ENCODE results near the gene SLX1A. TPM values are rescaled to one million over a fixed set of nuclear protein-coding genes. Genes with fewer than 3 reads are reported as not detected.

Gene SLX1A
- total and polyA plus RNA-seq, 10 of the 15 experiments (the other 5 are each of a cell fraction or from before 2014, with no cell fraction given) = 2.5 to 123 (median 28.9) TPM

DNA sequence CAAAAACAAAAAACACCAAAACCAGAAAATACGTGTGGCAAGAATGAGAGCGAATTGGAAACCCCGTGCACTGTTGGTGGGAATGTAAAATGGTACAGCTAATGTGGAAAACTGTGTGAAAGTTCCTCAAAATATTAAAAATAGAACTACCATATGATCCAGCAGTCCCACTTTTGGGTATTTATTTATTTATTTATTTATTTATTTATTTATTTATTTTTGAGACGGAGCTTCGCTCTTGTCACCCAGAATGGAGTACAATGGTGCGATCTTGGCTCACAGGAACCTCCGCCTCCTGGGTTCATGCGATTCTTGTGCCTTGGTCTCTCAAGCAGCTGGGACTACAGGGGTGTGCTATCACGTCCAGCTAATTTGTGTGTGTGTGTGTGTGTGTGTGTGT lies 41.2 kb upstream of the SLX1A start:
- TF ChIP-seq MYC (IDR thresholded peaks at IDR 0.05; ENCODE audit: insufficient read depth, insufficient read length, insufficient replicate concordance, low read length, severe bottlenecking) (no peak), NFYA (IDR thresholded peaks at IDR 0.05; ENCODE audit: borderline replicate concordance, low read depth, low read length) (no peak), USF1 (IDR thresholded peaks at IDR 0.05; ENCODE audit: borderline replicate concordance, extremely low read length, insufficient read depth, low read depth, low read length) (no peak)
- no peaks in the 10 kb centered on the region for H3K4me1 ChIP-seq (ENCODE audit: control insufficient read depth, insufficient read depth, low read length)
- intact Hi-C loops (cut with micrococcal nuclease; ENCODE audit: unreplicated experiment) = no loop called here
- DNase-seq (ENCODE audit: low read depth, low spot score) (no peak), FAIRE-seq (no peak), ATAC-seq (no peak)
- H3K4me3 ChIP-seq = no peak overlapping the region
- CTCF ChIA-PET = interaction anchor here (2.0 kb wide), 1 partner anchor 10 kb away, joined by 9 read pairs; no protein-coding TSS in a partner anchor
- no TSS peak for BruUV-seq (replicated peaks)
- 85% methylated on average over 9 of the region's 9 CpGs for WGBS (ENCODE audit: insufficient coverage, insufficient replicate concordance, low lambda C conversion rate, missing lambda C conversion rate)
- SMC1A ChIA-PET (ENCODE audit: uncharacterized antibody, unreplicated experiment) = interaction anchor here (1.0 kb wide), 1 partner anchor 10 kb away, joined by 3 read pairs; no protein-coding TSS in a partner anchor
- no peaks in the 10 kb centered on the region for H4K20me1 ChIP-seq (ENCODE audit: control insufficient read depth, insufficient read depth)
- H3K9me3 ChIP-seq (replicated peaks; ENCODE audit: control insufficient read depth, insufficient read depth, low read length) = peaks cover 6% of the 10 kb centered on the region
- no peak overlapping the region for H3K4me2 ChIP-seq (ENCODE audit: control insufficient read depth, insufficient read depth)
- H3K36me3 ChIP-seq (ENCODE audit: control insufficient read depth in 2 of 2, insufficient read depth in 2 of 2, low read length in 1 of 2) = no peaks in the 10 kb centered on the region
- in situ Hi-C loops (cut with MboI) = no loop called here
- H3K9ac ChIP-seq (ENCODE audit: control insufficient read depth, insufficient read depth, low read length) = no peak overlapping the region
- no peaks in the 10 kb centered on the region for H3K27me3 ChIP-seq (replicated peaks in 1 of 2; ENCODE audit: control insufficient read depth in 2 of 2, insufficient read depth in 2 of 2, low read length in 1 of 2)
- H3K27ac ChIP-seq (ENCODE audit: control insufficient read depth, insufficient read depth) = no peak overlapping the region
- RAD21 ChIA-PET (ENCODE audit: unreplicated experiment) = no interaction called here
- POLR2A ChIA-PET = interaction anchor here (0.5 to 0.6 kb wide), 2 partner anchors 140 to 381 kb away, joined by 4 to 6 read pairs; no protein-coding TSS in a partner anchor
- no peaks in the 10 kb centered on the region for H3K79me2 ChIP-seq (ENCODE audit: control insufficient read depth, insufficient read depth, low read length)
- no peak overlapping the region for H2AFZ ChIP-seq (ENCODE audit: control insufficient read depth, low read depth, low read length)

DNA sequence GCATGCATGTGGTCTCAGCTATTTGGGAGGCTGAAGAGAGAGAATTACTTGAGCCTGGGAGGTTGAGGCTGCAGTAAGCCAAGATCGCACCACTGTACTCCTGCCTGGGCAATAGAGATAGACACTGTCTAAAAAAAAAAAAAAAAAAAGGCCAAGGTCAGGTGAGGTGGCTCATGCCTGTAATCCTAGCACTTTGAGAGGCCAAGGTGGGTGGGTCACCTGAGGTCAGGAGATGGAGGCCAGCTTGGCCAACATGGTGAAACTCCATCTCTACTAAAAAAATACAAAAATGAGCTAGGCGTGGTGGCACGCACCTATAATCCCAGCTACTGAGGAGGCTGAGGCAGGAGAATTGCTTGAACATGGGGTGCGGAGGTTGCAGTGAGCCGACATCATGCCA lies 38.5 kb upstream of the SLX1A start:
- in situ Hi-C loops (cut with MboI) = no loop called here
- RAD21 ChIA-PET (ENCODE audit: unreplicated experiment) = interaction anchor here (1.2 kb wide), 2 partner anchors 12 to 63 kb away, joined by 3 to 4 read pairs; partner anchors contain the start of gene TBX6
- TF ChIP-seq, protein P1, sequence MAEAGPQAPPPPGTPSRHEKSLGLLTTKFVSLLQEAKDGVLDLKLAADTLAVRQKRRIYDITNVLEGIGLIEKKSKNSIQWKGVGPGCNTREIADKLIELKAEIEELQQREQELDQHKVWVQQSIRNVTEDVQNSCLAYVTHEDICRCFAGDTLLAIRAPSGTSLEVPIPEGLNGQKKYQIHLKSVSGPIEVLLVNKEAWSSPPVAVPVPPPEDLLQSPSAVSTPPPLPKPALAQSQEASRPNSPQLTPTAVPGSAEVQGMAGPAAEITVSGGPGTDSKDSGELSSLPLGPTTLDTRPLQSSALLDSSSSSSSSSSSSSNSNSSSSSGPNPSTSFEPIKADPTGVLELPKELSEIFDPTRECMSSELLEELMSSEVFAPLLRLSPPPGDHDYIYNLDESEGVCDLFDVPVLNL (IDR thresholded peaks at IDR 0.05; ENCODE audit: low read depth, low read length) = no peak
- no peak for TF ChIP-seq CBX5 (IDR thresholded peaks at IDR 0.05; ENCODE audit: low read depth)
- no peak for TF ChIP-seq CHD2 (IDR thresholded peaks at IDR 0.05; ENCODE audit: borderline replicate concordance, low read depth, low read length)
- TF ChIP-seq, protein P2, sequence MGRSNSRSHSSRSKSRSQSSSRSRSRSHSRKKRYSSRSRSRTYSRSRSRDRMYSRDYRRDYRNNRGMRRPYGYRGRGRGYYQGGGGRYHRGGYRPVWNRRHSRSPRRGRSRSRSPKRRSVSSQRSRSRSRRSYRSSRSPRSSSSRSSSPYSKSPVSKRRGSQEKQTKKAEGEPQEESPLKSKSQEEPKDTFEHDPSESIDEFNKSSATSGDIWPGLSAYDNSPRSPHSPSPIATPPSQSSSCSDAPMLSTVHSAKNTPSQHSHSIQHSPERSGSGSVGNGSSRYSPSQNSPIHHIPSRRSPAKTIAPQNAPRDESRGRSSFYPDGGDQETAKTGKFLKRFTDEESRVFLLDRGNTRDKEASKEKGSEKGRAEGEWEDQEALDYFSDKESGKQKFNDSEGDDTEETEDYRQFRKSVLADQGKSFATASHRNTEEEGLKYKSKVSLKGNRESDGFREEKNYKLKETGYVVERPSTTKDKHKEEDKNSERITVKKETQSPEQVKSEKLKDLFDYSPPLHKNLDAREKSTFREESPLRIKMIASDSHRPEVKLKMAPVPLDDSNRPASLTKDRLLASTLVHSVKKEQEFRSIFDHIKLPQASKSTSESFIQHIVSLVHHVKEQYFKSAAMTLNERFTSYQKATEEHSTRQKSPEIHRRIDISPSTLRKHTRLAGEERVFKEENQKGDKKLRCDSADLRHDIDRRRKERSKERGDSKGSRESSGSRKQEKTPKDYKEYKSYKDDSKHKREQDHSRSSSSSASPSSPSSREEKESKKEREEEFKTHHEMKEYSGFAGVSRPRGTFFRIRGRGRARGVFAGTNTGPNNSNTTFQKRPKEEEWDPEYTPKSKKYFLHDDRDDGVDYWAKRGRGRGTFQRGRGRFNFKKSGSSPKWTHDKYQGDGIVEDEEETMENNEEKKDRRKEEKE (IDR thresholded peaks at IDR 0.05) = no peak
- TF ChIP-seq BCL11A (IDR thresholded peaks at IDR 0.05; ENCODE audit: low read depth, low read length) = no peak
- no peak for TF ChIP-seq CHD1 (IDR thresholded peaks at IDR 0.05; ENCODE audit: low read depth, low read length)
- no peak for TF ChIP-seq GABPA (IDR thresholded peaks at IDR 0.05; ENCODE audit: low read depth)
- no peak for TF ChIP-seq MTA3 (IDR thresholded peaks at IDR 0.05; ENCODE audit: borderline replicate concordance, low read length)

More for the DNA sequence above, 38.5 kb upstream of the SLX1A start:
- Histone ChIP-seq H2AFZ (ENCODE audit: control insufficient read depth, low read depth, low read length) (no peak overlapping the region), H3K9ac (ENCODE audit: control insufficient read depth, insufficient read depth, low read length) (no peak overlapping the region), H3K4me2 (ENCODE audit: control insufficient read depth, insufficient read depth) (no peak overlapping the region), H3K4me3 (no peak overlapping the region), H3K9me3 (replicated peaks; ENCODE audit: control insufficient read depth, insufficient read depth, low read length) (no peaks in the 10 kb centered on the region; the same call in 2 of the 3 replicates), H4K20me1 (ENCODE audit: control insufficient read depth, insufficient read depth) (no peaks in the 10 kb centered on the region), H3K79me2 (ENCODE audit: control insufficient read depth, insufficient read depth, low read length) (no peaks in the 10 kb centered on the region), H3K27ac (ENCODE audit: control insufficient read depth, insufficient read depth) (no peak overlapping the region), H3K36me3 (ENCODE audit: control insufficient read depth in 2 of 2, insufficient read depth in 2 of 2, low read length in 1 of 2) (no peaks in the 10 kb centered on the region), H3K27me3 (replicated peaks in 1 of 2; ENCODE audit: control insufficient read depth in 2 of 2, insufficient read depth in 2 of 2, low read length in 1 of 2) (no peaks in the 10 kb centered on the region), H3K4me1 (ENCODE audit: control insufficient read depth, insufficient read depth, low read length) (no peaks in the 10 kb centered on the region; the same call in 1 of the 2 replicates)
- CTCF ChIA-PET = interaction anchor here (0.9 kb wide), 1 partner anchor 35 kb away, joined by 5 read pairs; no protein-coding TSS in a partner anchor
- SMC1A ChIA-PET (ENCODE audit: uncharacterized antibody, unreplicated experiment) = interaction anchor here (1.2 kb wide), 1 partner anchor 9 kb away, joined by 3 read pairs; no protein-coding TSS in a partner anchor
- no peak for ATAC-seq
- FAIRE-seq = no peak
- POLR2A ChIA-PET = interaction anchor here (0.6 to 0.7 kb wide), 3 partner anchors 153 to 209 kb away, joined by 4 to 8 read pairs (median 5); no protein-coding TSS in a partner anchor
- intact Hi-C loops (cut with micrococcal nuclease; ENCODE audit: unreplicated experiment) = no loop called here
- BruUV-seq (replicated peaks) = no TSS peak
- DNase-seq (ENCODE audit: low read depth, low spot score) = no peak
- WGBS (ENCODE audit: insufficient coverage, insufficient replicate concordance, low lambda C conversion rate, missing lambda C conversion rate) = 93% methylated on average over 5 of the region's 5 CpGs

All from GM12878 (cell line).